ENCODE results near the gene FMOD.

DNA sequence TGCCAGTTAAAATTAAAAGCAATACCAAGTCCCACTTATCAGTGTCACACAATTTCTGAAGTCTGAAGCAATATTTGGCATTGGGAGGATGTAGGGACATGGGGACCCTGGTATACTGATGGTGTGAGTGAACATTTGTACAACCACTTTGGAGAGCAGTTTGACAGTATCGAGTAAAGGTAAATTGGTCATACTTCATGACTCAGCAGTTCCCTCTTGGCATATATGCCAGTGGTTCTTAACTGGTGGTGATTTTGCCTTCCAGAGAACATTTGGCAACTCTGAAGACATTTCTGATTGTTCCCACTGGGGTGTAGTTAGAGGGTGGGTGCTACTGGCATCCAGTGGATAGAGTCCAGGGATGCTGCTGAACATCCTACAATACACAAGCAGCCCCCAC lies 19.7 kb downstream of the FMOD start:
- TF ChIP-seq, protein P1, sequence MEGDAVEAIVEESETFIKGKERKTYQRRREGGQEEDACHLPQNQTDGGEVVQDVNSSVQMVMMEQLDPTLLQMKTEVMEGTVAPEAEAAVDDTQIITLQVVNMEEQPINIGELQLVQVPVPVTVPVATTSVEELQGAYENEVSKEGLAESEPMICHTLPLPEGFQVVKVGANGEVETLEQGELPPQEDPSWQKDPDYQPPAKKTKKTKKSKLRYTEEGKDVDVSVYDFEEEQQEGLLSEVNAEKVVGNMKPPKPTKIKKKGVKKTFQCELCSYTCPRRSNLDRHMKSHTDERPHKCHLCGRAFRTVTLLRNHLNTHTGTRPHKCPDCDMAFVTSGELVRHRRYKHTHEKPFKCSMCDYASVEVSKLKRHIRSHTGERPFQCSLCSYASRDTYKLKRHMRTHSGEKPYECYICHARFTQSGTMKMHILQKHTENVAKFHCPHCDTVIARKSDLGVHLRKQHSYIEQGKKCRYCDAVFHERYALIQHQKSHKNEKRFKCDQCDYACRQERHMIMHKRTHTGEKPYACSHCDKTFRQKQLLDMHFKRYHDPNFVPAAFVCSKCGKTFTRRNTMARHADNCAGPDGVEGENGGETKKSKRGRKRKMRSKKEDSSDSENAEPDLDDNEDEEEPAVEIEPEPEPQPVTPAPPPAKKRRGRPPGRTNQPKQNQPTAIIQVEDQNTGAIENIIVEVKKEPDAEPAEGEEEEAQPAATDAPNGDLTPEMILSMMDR (IDR thresholded peaks at IDR 0.05) = no peak
- TF ChIP-seq POLR2AphosphoS5 (IDR thresholded peaks at IDR 0.05) = no peak
- no peak for TF ChIP-seq EP300 (IDR thresholded peaks at IDR 0.05)
